Neural cell (in vitro differentiated cells): ENCODE data around the gene MUC2.

Experiments
- CTCF ChIP-seq: fragments of 450-650 bp; IDR thresholded peaks from 2 replicates; pipeline ENCODE4 v1.5.1; 2014; ENCODE audit warnings: antibody characterized with exemption, mild to moderate bottlenecking, moderate library complexity; ENCODE audit not compliant: poor library complexity, severe bottlenecking
- EP300 ChIP-seq: fragments of 450-650 bp; conservative IDR thresholded peaks from 2 replicates; pipeline ENCODE4 v1.6.1; 2014; ENCODE audit warnings: antibody characterized with exemption, mild to moderate bottlenecking, moderate library complexity; ENCODE audit not compliant: poor library complexity, severe bottlenecking
- MXI1 ChIP-seq: fragments of 450-650 bp; conservative IDR thresholded peaks from 2 replicates; pipeline ENCODE4 v1.6.1; 2014; ENCODE audit warnings: antibody characterized with exemption, mild to moderate bottlenecking; ENCODE audit not compliant: poor library complexity, severe bottlenecking
- POLR2AphosphoS5 ChIP-seq: IDR thresholded peaks from 2 replicates; pipeline ENCODE4 v1.6.1; 2012
- RAD21 ChIP-seq: fragments of 450-650 bp; conservative IDR thresholded peaks from 2 replicates; pipeline ENCODE4 v1.6.1; 2014; ENCODE audit warnings: antibody characterized with exemption, mild to moderate bottlenecking, moderate library complexity
- REST ChIP-seq: IDR thresholded peaks from 2 replicates; pipeline ENCODE4 v1.6.1; 2012; ENCODE audit warnings: borderline replicate concordance
- SMC3 ChIP-seq: fragments of 450-650 bp; conservative IDR thresholded peaks from 2 replicates; pipeline ENCODE4 v1.6.1; 2014; ENCODE audit warnings: antibody characterized with exemption, mild to moderate bottlenecking, moderate library complexity; ENCODE audit not compliant: poor library complexity

GRCh38 chr11:1077417-1078119 is 2.9 kb downstream of the MUC2 start:
- TF ChIP-seq CTCF: no peak
- TF ChIP-seq POLR2AphosphoS5: no peak
- TF ChIP-seq MXI1: no peak
- TF ChIP-seq RAD21: no peak
- TF ChIP-seq SMC3: no peak
- TF ChIP-seq REST: no peak
- TF ChIP-seq EP300: no peak
